OCI-LY3 (cell line): ENCODE measurements around the gene SIRT1.
"Not testable (repeated sequence)": the region's sequence is repeated elsewhere in the genome, so short reads cannot be mapped to it uniquely, and the experiment has no call there.

Source experiments
- H2AFZ ChIP-seq: fragments of 200-600, 300-600 bp; shearing (Covaris generic); 2 replicates; pipeline ENCODE4 v1.6.0; 2014; ENCODE audit warnings: antibody characterized with exemption, low read depth, low read length
- H3K27ac ChIP-seq: fragments of 200-600, 300-600 bp; sonication (generic); 2 replicates; pipeline ENCODE4 v1.5.1; 2014; ENCODE audit warnings: mild to moderate bottlenecking, low read length, moderate library complexity, mixed read lengths
- H3K27me3 ChIP-seq: fragments of 200-600, 300-600 bp; sonication (generic); 2 replicates; pipeline ENCODE4 v1.6.1; 2014; ENCODE audit warnings: low read depth, low read length, mixed read lengths
- H3K36me3 ChIP-seq: fragments of 200-600, 300-600 bp; sonication (generic); replicated peaks from 2 replicates; pipeline ENCODE3; 2014; ENCODE audit warnings: low read depth, low read length, mixed read lengths
- H3K4me1 ChIP-seq: fragments of 300-600, 200-600 bp; sonication (generic); 2 replicates; pipeline ENCODE4 v1.6.1; 2014; ENCODE audit warnings: low read length, mixed read lengths
- H3K4me2 ChIP-seq: fragments of 200-600, 300-600 bp; sonication (generic); 2 replicates; pipeline ENCODE4 v1.6.1; 2014; ENCODE audit warnings: low read length, mixed read lengths
- H3K4me3 ChIP-seq: fragments of 300-600, 200-600 bp; sonication (generic); 2 replicates; pipeline ENCODE4 v1.5.1; 2014; ENCODE audit warnings: antibody characterized with exemption, mild to moderate bottlenecking, low read length, moderate library complexity
- H3K79me2 ChIP-seq: fragments of 300-600, 200-600 bp; shearing (Covaris generic); 2 replicates; pipeline ENCODE4 v1.6.1; 2014; ENCODE audit warnings: mild to moderate bottlenecking, low read length, mixed read lengths
- H3K9ac ChIP-seq: fragments of 300-600, 200-600 bp; shearing (Covaris generic); 2 replicates; pipeline ENCODE4 v1.6.0; 2014; ENCODE audit warnings: mild to moderate bottlenecking, low read length, moderate library complexity
- H3K9me3 ChIP-seq: fragments of 200-600, 300-600 bp; shearing (Covaris generic); 2 replicates; pipeline ENCODE4 v1.6.1; 2014; ENCODE audit warnings: low read length, mixed read lengths; ENCODE audit not compliant: insufficient read depth
- H4K20me1 ChIP-seq: fragments of 200-600, 300-600 bp; sonication (generic); 2 replicates; pipeline ENCODE4 v1.6.1; 2016; ENCODE audit warnings: low read length, mixed read lengths; ENCODE audit not compliant: insufficient read depth
- CTCF ChIP-seq: fragments of 200-600, 300-600 bp; sonication (generic); IDR thresholded peaks from 2 replicates; pipeline ENCODE4 v1.5.1; 2014; ENCODE audit warnings: antibody characterized with exemption, low read length, low read depth
- EZH2phosphoT487 ChIP-seq: fragments of 200-600 bp; shearing (Covaris generic); IDR thresholded peaks from 2 replicates; pipeline ENCODE4 v1.6.1; 2018; ENCODE audit warnings: antibody characterized with exemption, mixed run types, low read depth

Gene SIRT1

GRCh38 chr10:67864607-67865371 lies 19.7 kb upstream of the SIRT1 start:
- no peaks in the 10 kb centered on the region for H3K79me2 ChIP-seq
- no peaks in the 10 kb centered on the region for H3K36me3 ChIP-seq
- H3K9me3 ChIP-seq, result no peaks in the 10 kb centered on the region
- no peak overlapping the region for H2AFZ ChIP-seq
- H3K4me3 ChIP-seq, result no peak overlapping the region
- TF ChIP-seq EZH2phosphoT487 (no peak), CTCF (no peak)
- peak overlapping the region; percentile 52 for H3K4me2 ChIP-seq
- no peaks in the 10 kb centered on the region for H4K20me1 ChIP-seq
- H3K27me3 ChIP-seq, result no peaks in the 10 kb centered on the region
- H3K27ac ChIP-seq, result no peak overlapping the region
- H3K9ac ChIP-seq, result no peak overlapping the region
- peaks cover 35% of the 10 kb centered on the region for H3K4me1 ChIP-seq

- Histone ChIP-seq H3K9ac (no peak overlapping the region), H3K4me1 (peaks cover 19% of the 10 kb centered on the region), H3K9me3 (no peaks in the 10 kb centered on the region), H4K20me1 (no peaks in the 10 kb centered on the region), H3K36me3 (no peaks in the 10 kb centered on the region), H2AFZ (no peak overlapping the region), H3K4me3 (no peak overlapping the region), H3K27me3 (no peaks in the 10 kb centered on the region), H3K27ac (no peak overlapping the region), H3K4me2 (no peak overlapping the region), H3K79me2 (no peaks in the 10 kb centered on the region)
- no peak for TF ChIP-seq CTCF
- TF ChIP-seq EZH2phosphoT487, result no peak
Measured at GRCh38 chr10:67868132-67868531, 16.3 kb upstream of the SIRT1 start.

GRCh38 chr10:67869996-67870395 lies 14.5 kb upstream of the SIRT1 start:
- no peaks in the 10 kb centered on the region for H4K20me1 ChIP-seq
- no peak overlapping the region for H2AFZ ChIP-seq
- no peaks in the 10 kb centered on the region for H3K79me2 ChIP-seq
- H3K27me3 ChIP-seq, result no peaks in the 10 kb centered on the region
- no peaks in the 10 kb centered on the region for H3K36me3 ChIP-seq
- H3K9me3 ChIP-seq, result no peaks in the 10 kb centered on the region
- H3K4me2 ChIP-seq, result no peak overlapping the region
- peaks cover 4% of the 10 kb centered on the region for H3K4me1 ChIP-seq
- no peak for TF ChIP-seq CTCF
- no peak for TF ChIP-seq EZH2phosphoT487
- no peak overlapping the region for H3K9ac ChIP-seq
- H3K4me3 ChIP-seq, result no peak overlapping the region
- H3K27ac ChIP-seq, result no peak overlapping the region

GRCh38 chr10:67875340-67876238 lies 8.9 kb upstream of the SIRT1 start:
- Histone ChIP-seq H3K4me1 (no peaks in the 10 kb centered on the region), H4K20me1 (no peaks in the 10 kb centered on the region), H3K36me3 (no peaks in the 10 kb centered on the region), H3K79me2 (no peaks in the 10 kb centered on the region), H3K9me3 (no peaks in the 10 kb centered on the region), H3K4me3 (no peak overlapping the region), H3K27ac (no peak overlapping the region), H3K27me3 (no peaks in the 10 kb centered on the region), H2AFZ (no peak overlapping the region), H3K4me2 (no peak overlapping the region), H3K9ac (no peak overlapping the region)
- TF ChIP-seq EZH2phosphoT487 (no peak), CTCF (no peak)

GRCh38 chr10:67877421-67877820 lies 7.0 kb upstream of the SIRT1 start:
- not testable (repeated sequence) for H3K9ac ChIP-seq, H3K4me3 ChIP-seq, H4K20me1 ChIP-seq, H3K27me3 ChIP-seq, H3K27ac ChIP-seq, H3K4me2 ChIP-seq, H3K36me3 ChIP-seq, H3K9me3 ChIP-seq, H3K79me2 ChIP-seq, H2AFZ ChIP-seq, H3K4me1 ChIP-seq
